Spleen (tissue), 7 donors: ENCODE results near the gene ARHGEF38.

ENCODE experiments used
- POLR2A ChIP-seq, 3 donors: fragments of 450-650 bp; IDR thresholded peaks; one replicate each; pipeline ENCODE4 v1.5.1; 2017; ENCODE audit warnings: antibody characterized with exemption in 3 of 3, mild to moderate bottlenecking in 1 of 3
- POLR2AphosphoS5 ChIP-seq, 3 donors: sonication (generic); formaldehyde crosslinking; IDR thresholded peaks; one replicate each; pipeline ENCODE4 v1.5.1; 2017; ENCODE audit warnings: antibody characterized with exemption in 3 of 3
- TF ChIP-seq, protein P1 (sequence below), 11 experiments: fragments of 200-600 bp in 7 of 11; fragments of 450-650 bp in 4 of 11; sonication (generic) in 4 of 11; IDR thresholded peaks in 8 of 11; conservative IDR thresholded peaks in 3 of 11; 1 replicate in 7 of 11; 2 replicates in 4 of 11; pipeline versions ENCODE4 v1.4.0 to v1.8.0; 2016 to 2021; ENCODE audit warnings: antibody characterized with exemption in 11 of 11, inconsistent platforms in 4 of 11, mild to moderate bottlenecking in 1 of 11
- donor health status: DM: no; HTN: no; CAD: no; lungs with moderate emphysema.
- donor health status: DM: no; HTN: no; CAD: no.
- donor health status: DM: no; HTN: no; CAD: no.

DNA sequence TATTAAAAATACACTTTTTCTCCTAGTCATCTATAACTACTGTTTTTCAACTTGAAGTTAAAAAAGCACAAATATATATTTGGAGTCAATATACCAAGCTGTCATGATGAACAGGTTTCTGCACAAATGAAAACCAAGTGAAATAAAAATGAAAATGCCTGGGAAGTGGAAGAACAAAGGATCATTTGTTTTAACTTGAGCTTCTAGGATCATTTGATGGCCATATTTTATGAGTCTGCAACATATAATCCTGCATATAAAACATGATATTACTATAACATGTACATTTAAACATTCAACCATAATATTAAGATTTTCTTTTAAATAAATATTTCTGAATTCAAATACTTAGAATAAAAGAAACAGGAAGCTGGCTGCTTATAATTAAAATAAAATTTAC is 8.5 kb upstream of the ARHGEF38 start:
- TF ChIP-seq, protein P1, sequence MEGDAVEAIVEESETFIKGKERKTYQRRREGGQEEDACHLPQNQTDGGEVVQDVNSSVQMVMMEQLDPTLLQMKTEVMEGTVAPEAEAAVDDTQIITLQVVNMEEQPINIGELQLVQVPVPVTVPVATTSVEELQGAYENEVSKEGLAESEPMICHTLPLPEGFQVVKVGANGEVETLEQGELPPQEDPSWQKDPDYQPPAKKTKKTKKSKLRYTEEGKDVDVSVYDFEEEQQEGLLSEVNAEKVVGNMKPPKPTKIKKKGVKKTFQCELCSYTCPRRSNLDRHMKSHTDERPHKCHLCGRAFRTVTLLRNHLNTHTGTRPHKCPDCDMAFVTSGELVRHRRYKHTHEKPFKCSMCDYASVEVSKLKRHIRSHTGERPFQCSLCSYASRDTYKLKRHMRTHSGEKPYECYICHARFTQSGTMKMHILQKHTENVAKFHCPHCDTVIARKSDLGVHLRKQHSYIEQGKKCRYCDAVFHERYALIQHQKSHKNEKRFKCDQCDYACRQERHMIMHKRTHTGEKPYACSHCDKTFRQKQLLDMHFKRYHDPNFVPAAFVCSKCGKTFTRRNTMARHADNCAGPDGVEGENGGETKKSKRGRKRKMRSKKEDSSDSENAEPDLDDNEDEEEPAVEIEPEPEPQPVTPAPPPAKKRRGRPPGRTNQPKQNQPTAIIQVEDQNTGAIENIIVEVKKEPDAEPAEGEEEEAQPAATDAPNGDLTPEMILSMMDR (IDR thresholded peaks at IDR 0.05 in 8 of 11, conservative IDR thresholded peaks at IDR 0.05 in 3 of 11), result no peak
- TF ChIP-seq POLR2AphosphoS5 (IDR thresholded peaks at IDR 0.05) (no peak), POLR2A (IDR thresholded peaks at IDR 0.05) (no peak)
